A673 (cell line): ENCODE data around the gene SLC26A4.

ENCODE experiments used
- CTCF ChIP-seq: fragments of 300-800, 200-600 bp; sonication (generic); conservative IDR thresholded peaks from 2 replicates; pipeline ENCODE4 v1.5.1; 2017; ENCODE audit warnings: low read depth, mild to moderate bottlenecking, antibody characterized with exemption, low read length, moderate library complexity, mixed read lengths
- EZH2 ChIP-seq: fragments of 200-600 bp; sonication (generic); IDR thresholded peaks from 2 replicates; pipeline ENCODE4 v1.6.1; 2017; ENCODE audit warnings: borderline replicate concordance, low read depth, mild to moderate bottlenecking, mixed read lengths, antibody characterized with exemption, low read length; ENCODE audit not compliant: poor library complexity, severe bottlenecking

GRCh38 chr7:107661081-107661864, 645 bp downstream of the SLC26A4 start:
- TF ChIP-seq EZH2 (peak; percentile 76), CTCF (peak; percentile 31; the same call in 1 of the 2 replicates)
